AG09319 (cell line): ENCODE measurements around the gene PLCB1.

ENCODE experiments used
- DNase-seq: peaks from one replicate; pipeline ENCODE4 v3.0.0-alpha.2; 2010; ENCODE audit warnings: low read depth; ENCODE audit errors: extremely low read depth
- TF ChIP-seq, protein P1 (sequence below): IDR thresholded peaks from 2 replicates; pipeline ENCODE4 v1.5.1; 2011; ENCODE audit warnings: low read depth, mild to moderate bottlenecking, inconsistent platforms, low read length, moderate library complexity

PLCB1 gene

GRCh38 chr20:8326899-8327298 lies 194.8 kb downstream of the PLCB1 start:
- TF ChIP-seq, protein P1, sequence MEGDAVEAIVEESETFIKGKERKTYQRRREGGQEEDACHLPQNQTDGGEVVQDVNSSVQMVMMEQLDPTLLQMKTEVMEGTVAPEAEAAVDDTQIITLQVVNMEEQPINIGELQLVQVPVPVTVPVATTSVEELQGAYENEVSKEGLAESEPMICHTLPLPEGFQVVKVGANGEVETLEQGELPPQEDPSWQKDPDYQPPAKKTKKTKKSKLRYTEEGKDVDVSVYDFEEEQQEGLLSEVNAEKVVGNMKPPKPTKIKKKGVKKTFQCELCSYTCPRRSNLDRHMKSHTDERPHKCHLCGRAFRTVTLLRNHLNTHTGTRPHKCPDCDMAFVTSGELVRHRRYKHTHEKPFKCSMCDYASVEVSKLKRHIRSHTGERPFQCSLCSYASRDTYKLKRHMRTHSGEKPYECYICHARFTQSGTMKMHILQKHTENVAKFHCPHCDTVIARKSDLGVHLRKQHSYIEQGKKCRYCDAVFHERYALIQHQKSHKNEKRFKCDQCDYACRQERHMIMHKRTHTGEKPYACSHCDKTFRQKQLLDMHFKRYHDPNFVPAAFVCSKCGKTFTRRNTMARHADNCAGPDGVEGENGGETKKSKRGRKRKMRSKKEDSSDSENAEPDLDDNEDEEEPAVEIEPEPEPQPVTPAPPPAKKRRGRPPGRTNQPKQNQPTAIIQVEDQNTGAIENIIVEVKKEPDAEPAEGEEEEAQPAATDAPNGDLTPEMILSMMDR = no peak

DNA sequence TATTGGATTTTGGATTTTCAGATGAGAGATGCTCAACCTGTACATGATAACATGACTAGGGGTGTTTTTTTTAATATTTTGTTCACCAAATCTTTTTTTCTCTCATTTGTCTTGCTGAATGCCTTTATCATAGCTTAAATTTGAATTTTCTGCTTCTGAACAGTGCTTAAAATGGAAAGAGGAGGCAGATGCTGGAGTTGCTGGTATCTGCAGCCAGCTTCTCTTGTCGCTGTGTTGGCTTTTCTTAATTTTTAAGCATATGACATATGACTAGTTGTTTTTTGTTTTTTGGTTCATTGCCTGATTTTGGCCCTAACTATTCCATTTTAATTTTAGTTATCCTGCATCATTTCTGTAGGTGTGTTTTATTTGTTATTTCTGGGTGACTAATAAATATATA lies 196.1 kb downstream of the PLCB1 start:
- no peak for DNase-seq
- TF ChIP-seq, protein P1 = no peak

More at GRCh38 chr20:8326899-8327298, 194.8 kb downstream of the PLCB1 start:
- DNase-seq = no peak

GRCh38 chr20:8330319-8330784 lies 198.3 kb downstream of the PLCB1 start:
- no peak for DNase-seq
- TF ChIP-seq, protein P1 = no peak

- no peak for DNase-seq
- TF ChIP-seq, protein P1 = no peak
Observed at GRCh38 chr20:8330785-8331695, 199.0 kb downstream of the PLCB1 start.

DNA sequence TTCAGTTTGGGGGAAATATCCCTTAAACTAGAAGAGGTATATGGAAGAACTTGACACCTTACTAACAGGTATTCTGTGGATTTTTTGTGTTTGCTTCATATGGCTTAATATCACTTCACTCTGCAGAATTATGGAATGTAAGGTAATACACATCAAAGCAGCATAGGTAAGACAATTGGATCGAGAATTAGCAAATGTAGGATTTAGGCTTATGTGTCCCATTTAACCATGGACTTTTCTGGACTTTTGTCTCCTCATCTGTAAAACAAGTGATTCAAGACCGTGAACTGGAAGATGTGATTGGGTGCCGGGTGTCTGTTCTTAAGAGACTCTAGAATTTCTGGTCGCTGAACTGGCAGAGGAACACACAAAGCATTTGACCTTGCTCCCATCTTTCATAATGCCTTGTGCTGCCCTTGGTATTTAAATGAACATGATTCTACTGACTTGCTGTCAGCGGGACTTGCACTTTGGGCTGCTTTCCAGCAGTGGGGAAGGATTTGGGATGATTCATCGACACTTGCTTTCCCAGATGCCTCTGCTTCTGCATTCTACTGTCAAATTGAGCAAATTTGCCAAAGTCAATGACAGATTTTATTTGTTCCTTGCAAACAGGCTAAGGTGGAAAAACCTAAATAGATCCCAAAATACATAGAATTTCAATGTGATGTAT lies 199.8 kb downstream of the PLCB1 start:
- peak; percentile 19 for DNase-seq
- TF ChIP-seq, protein P1 = no peak

DNA sequence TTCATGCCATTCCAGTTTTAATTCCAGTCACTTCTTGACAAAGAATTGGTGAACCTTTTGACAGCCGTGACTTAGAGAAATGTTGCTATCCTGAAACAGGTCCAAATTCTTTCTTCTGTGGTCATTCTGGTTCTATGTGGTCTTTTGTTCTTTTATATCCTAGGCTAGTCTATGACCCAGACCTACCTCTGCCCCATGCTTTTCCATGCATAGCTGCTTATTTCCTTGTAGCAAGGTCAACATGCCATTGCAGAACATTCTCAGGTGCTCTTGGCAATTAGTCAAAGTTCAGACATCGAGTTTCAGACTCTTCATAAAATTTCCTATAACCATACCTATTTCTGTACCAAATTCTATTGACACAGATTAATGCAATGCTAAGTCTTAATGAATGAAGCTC lies 202.6 kb downstream of the PLCB1 start:
- TF ChIP-seq, protein P1 = no peak
- DNase-seq = no peak

- DNase-seq = no peak
- TF ChIP-seq, protein P1 = no peak
Observed at GRCh38 chr20:8335059-8335458, 203.0 kb downstream of the PLCB1 start.
